ENCODE data around the gene PTGR3. TPM values are rescaled to one million over a fixed set of nuclear protein-coding genes. Genes with fewer than 3 reads are reported as not detected.

PTGR3 gene
- total RNA-seq, 1 donor from 2014 or later = 6.8 TPM

DNA sequence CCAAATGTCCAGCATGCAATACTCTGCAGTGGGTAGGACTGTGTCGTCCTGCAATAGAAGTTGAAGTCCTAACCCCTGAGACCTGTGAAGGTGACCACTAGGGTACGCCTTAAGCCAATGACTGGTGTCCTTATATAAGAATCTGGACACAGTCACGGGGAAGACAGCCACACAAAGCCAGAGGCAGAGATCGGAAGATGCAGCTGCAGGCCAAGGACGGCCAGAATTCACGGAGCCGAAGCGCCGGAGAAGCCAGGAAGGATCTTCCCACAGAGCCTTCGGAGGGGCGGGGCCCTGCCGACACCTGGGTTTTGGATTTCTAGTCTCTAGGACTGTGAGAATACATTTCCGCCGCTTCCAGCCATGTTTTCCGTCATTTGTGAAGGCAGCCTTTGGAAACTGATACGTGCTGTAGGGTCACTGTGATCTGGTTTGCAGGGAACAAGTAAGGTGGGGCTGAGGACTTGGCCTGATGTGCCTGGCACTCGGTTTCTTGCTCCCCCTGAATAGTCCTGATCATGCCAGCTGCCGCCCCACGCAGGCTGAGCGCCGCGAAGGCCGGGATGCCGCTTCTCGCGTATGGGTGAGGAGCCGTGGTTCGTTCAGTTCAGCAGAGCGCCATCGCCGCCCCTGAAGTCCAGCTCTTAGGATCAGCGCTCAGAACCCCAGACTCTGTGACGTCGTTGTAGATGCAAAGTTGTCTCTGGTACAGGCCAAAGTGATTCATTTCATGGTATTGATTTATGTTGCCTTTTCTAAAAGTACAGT is 38.7 kb downstream of the PTGR3 start:
- peaks cover 1% of the 10 kb centered on the region for H3K27me3 ChIP-seq (ENCODE audit: control insufficient read depth, insufficient read depth, low read length)
- TF ChIP-seq CTCF (IDR thresholded peaks at IDR 0.05; ENCODE audit: insufficient read depth, low read length, severe bottlenecking) = no peak
- no peak overlapping the region for H3K4me3 ChIP-seq (ENCODE audit: low read depth, low read length)
- DNase-seq (ENCODE audit: low read depth) (no peak), FAIRE-seq (no peak)
- H3K36me3 ChIP-seq (ENCODE audit: control insufficient read depth, insufficient read depth, low read length) = no peaks in the 10 kb centered on the region

GRCh38 chr18:75169411-75169810 is 39.5 kb downstream of the PTGR3 start:
- no peak for DNase-seq (ENCODE audit: low read depth)
- H3K36me3 ChIP-seq (ENCODE audit: control insufficient read depth, insufficient read depth, low read length) = no peaks in the 10 kb centered on the region
- no peak for FAIRE-seq
- H3K4me3 ChIP-seq (ENCODE audit: low read depth, low read length) = no peak overlapping the region
- peaks cover 1% of the 10 kb centered on the region for H3K27me3 ChIP-seq (ENCODE audit: control insufficient read depth, insufficient read depth, low read length)
- TF ChIP-seq CTCF (IDR thresholded peaks at IDR 0.05; ENCODE audit: insufficient read depth, low read length, severe bottlenecking) = no peak

GRCh38 chr18:75168619-75169018 is 40.3 kb downstream of the PTGR3 start:
- FAIRE-seq (no peak), DNase-seq (ENCODE audit: low read depth) (no peak)
- H3K4me3 ChIP-seq (ENCODE audit: low read depth, low read length) = no peak overlapping the region
- no peak for TF ChIP-seq CTCF (IDR thresholded peaks at IDR 0.05; ENCODE audit: insufficient read depth, low read length, severe bottlenecking)
- peaks cover 1% of the 10 kb centered on the region for H3K27me3 ChIP-seq (ENCODE audit: control insufficient read depth, insufficient read depth, low read length)
- no peaks in the 10 kb centered on the region for H3K36me3 ChIP-seq (ENCODE audit: control insufficient read depth, insufficient read depth, low read length)

DNA sequence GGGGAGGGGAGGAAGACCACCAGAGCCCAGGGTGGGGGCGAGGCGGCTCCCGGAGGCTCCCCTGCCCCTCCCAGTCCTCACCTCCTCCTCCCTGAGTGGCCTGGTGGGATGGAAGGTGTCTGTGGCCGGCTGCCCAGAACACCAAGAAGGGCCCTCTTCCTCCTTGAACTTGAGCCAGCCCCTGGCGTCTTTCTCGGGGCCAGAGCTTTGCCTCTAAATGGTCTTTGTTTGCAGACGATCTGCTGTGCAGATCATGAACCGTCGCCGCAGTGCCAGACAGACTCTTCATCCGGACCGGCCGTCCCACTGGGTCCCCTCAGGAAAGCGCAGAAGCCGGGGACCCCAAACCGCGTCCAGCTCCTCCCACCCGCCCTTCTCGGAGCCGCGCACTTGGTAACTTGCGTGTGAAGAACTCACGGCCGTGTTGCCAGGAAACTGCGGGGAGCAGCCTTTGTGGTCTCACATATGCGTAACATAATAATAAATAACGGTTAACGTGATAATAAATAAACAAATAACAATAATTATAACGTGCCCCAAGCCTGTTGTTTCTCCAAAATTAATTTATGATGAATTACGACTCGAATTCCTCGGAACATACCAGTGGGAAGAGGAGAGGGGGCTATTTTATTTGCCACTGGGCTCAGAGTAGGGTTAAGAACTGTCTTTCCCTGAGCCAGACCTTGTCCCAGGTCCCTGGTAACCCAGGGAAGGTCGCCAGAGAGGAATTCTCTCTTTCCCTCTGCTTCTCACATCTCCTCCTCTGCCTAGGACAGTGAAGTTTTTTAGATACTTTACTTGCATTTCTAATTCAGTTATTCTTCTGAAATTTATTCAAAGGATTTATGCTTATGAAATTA is 41.0 kb downstream of the PTGR3 start:
- DNase-seq (ENCODE audit: low read depth) (no peak), FAIRE-seq (no peak)
- H3K4me3 ChIP-seq (ENCODE audit: low read depth, low read length) = no peak overlapping the region
- H3K27me3 ChIP-seq (ENCODE audit: control insufficient read depth, insufficient read depth, low read length) = peaks cover 1% of the 10 kb centered on the region
- TF ChIP-seq CTCF (IDR thresholded peaks at IDR 0.05; ENCODE audit: insufficient read depth, low read length, severe bottlenecking) = no peak
- H3K36me3 ChIP-seq (ENCODE audit: control insufficient read depth, insufficient read depth, low read length) = no peaks in the 10 kb centered on the region

DNA sequence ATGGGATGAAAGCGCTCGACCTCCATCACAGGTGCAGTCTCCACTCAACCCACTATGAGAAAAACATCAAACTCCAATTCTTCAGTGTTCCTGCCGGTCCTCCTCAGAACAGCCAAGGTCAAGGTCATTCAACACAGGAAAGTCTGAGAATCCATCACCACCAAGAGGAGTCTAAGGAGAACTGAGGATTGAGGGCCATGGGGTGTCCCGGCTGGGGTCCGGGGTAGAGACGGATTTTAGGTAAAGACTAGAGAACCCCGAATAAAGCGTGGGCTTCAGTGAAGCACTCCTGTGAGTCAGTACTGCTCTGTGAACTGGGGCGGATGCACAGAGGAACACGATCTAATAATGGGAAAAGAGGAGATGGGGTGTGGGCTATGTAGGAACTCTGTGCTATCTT is 41.8 kb downstream of the PTGR3 start:
- Histone ChIP-seq H3K4me3 (ENCODE audit: low read depth, low read length) (no peak overlapping the region), H3K27me3 (ENCODE audit: control insufficient read depth, insufficient read depth, low read length) (peaks cover 1% of the 10 kb centered on the region), H3K36me3 (ENCODE audit: control insufficient read depth, insufficient read depth, low read length) (no peaks in the 10 kb centered on the region)
- no peak for TF ChIP-seq CTCF (IDR thresholded peaks at IDR 0.05; ENCODE audit: insufficient read depth, low read length, severe bottlenecking)
- no peak for DNase-seq (ENCODE audit: low read depth)
- FAIRE-seq = no peak
